ENCODE results near the gene FYN.

- TF ChIP-seq CTCF (IDR thresholded peaks at IDR 0.05 in 2 of 3, conservative IDR thresholded peaks at IDR 0.05 in 1 of 3; ENCODE audit: borderline replicate concordance in 1 of 3, insufficient read depth in 1 of 3, low read depth in 2 of 3, low read length in 2 of 3): no peak
- no peak for TF ChIP-seq POLR2AphosphoS5 (IDR thresholded peaks at IDR 0.05; ENCODE audit: low read depth, low read length)
Measured at GRCh38 chr6:111771094-111771432, 102.2 kb downstream of the FYN start.
